ENCODE measurements around the gene SCN9A. TPM values are rescaled to one million over a fixed set of nuclear protein-coding genes. Genes with fewer than 3 reads are reported as not detected.
A peak's percentile ranks its signal among the peaks of the same experiment; 100 is the strongest.

The SCN9A gene
- total RNA-seq, 1 donor from 2014 or later, result 7.8 TPM

GRCh38 chr2:166357068-166357949 lies 18.4 kb downstream of the SCN9A start:
- Histone ChIP-seq H3K36me3 (ENCODE audit: insufficient read depth, low read length) (no peaks in the 10 kb centered on the region), H4K20me1 (ENCODE audit: insufficient read depth, low read length) (no peaks in the 10 kb centered on the region), H3K79me2 (ENCODE audit: insufficient read depth, low read length) (no peaks in the 10 kb centered on the region), H3K4me3 (ENCODE audit: insufficient read depth, low read depth, low read length) (no peak overlapping the region), H3K9me3 (ENCODE audit: insufficient read depth, low read depth, low read length) (no peaks in the 10 kb centered on the region), H2AFZ (ENCODE audit: low read depth, low read length) (no peak overlapping the region), H3K4me1 (ENCODE audit: insufficient read depth, low read length) (peaks cover 3% of the 10 kb centered on the region), H3K9ac (ENCODE audit: low read length) (no peak overlapping the region), H3K27ac (ENCODE audit: low read depth, low read length) (no peak overlapping the region), H3K4me2 (ENCODE audit: low read length) (no peak overlapping the region), H3K27me3 (ENCODE audit: insufficient read depth, low read length) (no peaks in the 10 kb centered on the region)
- no peak overlapping the region for H3K27ac Mint-ChIP-seq (ENCODE audit: unreplicated experiment)
- H3K9me3 Mint-ChIP-seq (ENCODE audit: unreplicated experiment), result no peaks in the 10 kb centered on the region
- peaks cover 10% of the 10 kb centered on the region for H3K4me1 Mint-ChIP-seq (ENCODE audit: low read depth, unreplicated experiment)
- no peak overlapping the region for H3K4me3 Mint-ChIP-seq (ENCODE audit: unreplicated experiment)
- TF ChIP-seq CTCF (IDR thresholded peaks at IDR 0.05; ENCODE audit: insufficient read depth, low read depth, low read length), result no peak
- no peak for TF ChIP-seq EZH2 (IDR thresholded peaks at IDR 0.05; ENCODE audit: insufficient read depth, low read length)
- H3K36me3 Mint-ChIP-seq (ENCODE audit: low read depth, unreplicated experiment), result no peaks in the 10 kb centered on the region
- FAIRE-seq (no peak), DNase-seq (ENCODE audit: low read depth) (no peak)
- H3K27me3 Mint-ChIP-seq (ENCODE audit: low read depth, unreplicated experiment), result no peaks in the 10 kb centered on the region

GRCh38 chr2:166351319-166351718 lies 24.4 kb downstream of the SCN9A start:
- H3K27ac ChIP-seq (ENCODE audit: low read depth, low read length), result no peak overlapping the region
- H3K36me3 ChIP-seq (ENCODE audit: insufficient read depth, low read length), result no peaks in the 10 kb centered on the region
- no peak overlapping the region for H3K4me3 Mint-ChIP-seq (ENCODE audit: unreplicated experiment)
- H3K4me1 ChIP-seq (ENCODE audit: insufficient read depth, low read length), result no peaks in the 10 kb centered on the region
- no peak overlapping the region for H3K9ac ChIP-seq (ENCODE audit: low read length)
- H3K4me3 ChIP-seq (ENCODE audit: insufficient read depth, low read depth, low read length), result no peak overlapping the region
- no peak overlapping the region for H3K4me2 ChIP-seq (ENCODE audit: low read length)
- H3K36me3 Mint-ChIP-seq (ENCODE audit: low read depth, unreplicated experiment), result no peaks in the 10 kb centered on the region
- H4K20me1 ChIP-seq (ENCODE audit: insufficient read depth, low read length), result no peaks in the 10 kb centered on the region
- no peaks in the 10 kb centered on the region for H3K27me3 ChIP-seq (ENCODE audit: insufficient read depth, low read length)
- no peaks in the 10 kb centered on the region for H3K9me3 Mint-ChIP-seq (ENCODE audit: unreplicated experiment)
- H3K27ac Mint-ChIP-seq (ENCODE audit: unreplicated experiment), result peak overlapping the region; percentile 62
- peak; percentile 91 for DNase-seq (ENCODE audit: low read depth)
- no peak for FAIRE-seq
- H3K4me1 Mint-ChIP-seq (ENCODE audit: low read depth, unreplicated experiment), result peaks cover 20% of the 10 kb centered on the region
- H3K79me2 ChIP-seq (ENCODE audit: insufficient read depth, low read length), result no peaks in the 10 kb centered on the region
- no peaks in the 10 kb centered on the region for H3K9me3 ChIP-seq (ENCODE audit: insufficient read depth, low read depth, low read length)
- H3K27me3 Mint-ChIP-seq (ENCODE audit: low read depth, unreplicated experiment), result no peaks in the 10 kb centered on the region
- H2AFZ ChIP-seq (ENCODE audit: low read depth, low read length), result no peak overlapping the region
- TF ChIP-seq CTCF (IDR thresholded peaks at IDR 0.05; ENCODE audit: insufficient read depth, low read depth, low read length), result no peak
- no peak for TF ChIP-seq EZH2 (IDR thresholded peaks at IDR 0.05; ENCODE audit: insufficient read depth, low read length)

GRCh38 chr2:166350525-166350924 lies 25.2 kb downstream of the SCN9A start:
- Histone ChIP-seq H3K4me3 (ENCODE audit: insufficient read depth, low read depth, low read length) (no peak overlapping the region), H3K27me3 (ENCODE audit: insufficient read depth, low read length) (no peaks in the 10 kb centered on the region), H3K27ac (ENCODE audit: low read depth, low read length) (no peak overlapping the region), H3K9ac (ENCODE audit: low read length) (no peak overlapping the region), H4K20me1 (ENCODE audit: insufficient read depth, low read length) (no peaks in the 10 kb centered on the region), H3K9me3 (ENCODE audit: insufficient read depth, low read depth, low read length) (no peaks in the 10 kb centered on the region), H2AFZ (ENCODE audit: low read depth, low read length) (no peak overlapping the region), H3K36me3 (ENCODE audit: insufficient read depth, low read length) (no peaks in the 10 kb centered on the region), H3K79me2 (ENCODE audit: insufficient read depth, low read length) (no peaks in the 10 kb centered on the region), H3K4me2 (ENCODE audit: low read length) (no peak overlapping the region), H3K4me1 (ENCODE audit: insufficient read depth, low read length) (no peaks in the 10 kb centered on the region)
- H3K4me3 Mint-ChIP-seq (ENCODE audit: unreplicated experiment), result no peak overlapping the region
- H3K27me3 Mint-ChIP-seq (ENCODE audit: low read depth, unreplicated experiment), result no peaks in the 10 kb centered on the region
- peaks cover 27% of the 10 kb centered on the region for H3K4me1 Mint-ChIP-seq (ENCODE audit: low read depth, unreplicated experiment)
- no peaks in the 10 kb centered on the region for H3K9me3 Mint-ChIP-seq (ENCODE audit: unreplicated experiment)
- TF ChIP-seq EZH2 (IDR thresholded peaks at IDR 0.05; ENCODE audit: insufficient read depth, low read length) (no peak), CTCF (IDR thresholded peaks at IDR 0.05; ENCODE audit: insufficient read depth, low read depth, low read length) (no peak)
- DNase-seq (ENCODE audit: low read depth) (no peak), FAIRE-seq (no peak)
- peak overlapping the region; percentile 26 for H3K27ac Mint-ChIP-seq (ENCODE audit: unreplicated experiment)
- no peaks in the 10 kb centered on the region for H3K36me3 Mint-ChIP-seq (ENCODE audit: low read depth, unreplicated experiment)
